Right atrium auricular region (tissue), 2 donors: ENCODE data around the gene KIF18B. TPM values are rescaled to one million over a fixed set of nuclear protein-coding genes. Genes with fewer than 3 reads are reported as not detected.

Source experiments
- DNase-seq: peaks from one replicate; pipeline ENCODE4 v3.0.0-alpha.2; 2019; ENCODE audit warnings: low spot score
- H3K27ac ChIP-seq, 2 donors: fragments of 200-600 bp; sonication (generic); 1 replicate in 1 of 2; 2 replicates in 1 of 2; pipeline ENCODE4 v1.5.1; 2016 to 2019
- H3K27me3 ChIP-seq, 2 donors: fragments of 200-600 bp; sonication (generic); one replicate each; pipeline versions ENCODE4 v1.5.1 to v1.6.0; 2017 to 2019
- H3K36me3 ChIP-seq: fragments of 200-600 bp; sonication (generic); one replicate; pipeline ENCODE4 v1.5.1; 2016
- H3K4me1 ChIP-seq, 2 donors: fragments of 200-600 bp; sonication (generic); one replicate each; pipeline versions ENCODE4 v1.5.1 to v1.6.0; 2017 to 2019
- H3K4me3 ChIP-seq, 2 donors: fragments of 200-600 bp; sonication (generic); 1 replicate in 1 of 2; 2 replicates in 1 of 2; pipeline ENCODE4 v1.5.1; 2017 to 2019; ENCODE audit warnings: mild to moderate bottlenecking in 1 of 2, moderate library complexity in 1 of 2
- H3K9me3 ChIP-seq, 2 donors: fragments of 200-600 bp; sonication (generic); one replicate each; pipeline ENCODE4 v1.5.1; 2019
- total RNA-seq, 2 donors: library from RNA; depleted of rRNA; stranded (reverse); fragments of >200 nt; gene quantifications; one replicate each; pipeline ENCODE4 v1.1.0, GENCODE V29; 2016
- TF ChIP-seq, protein P1 (sequence below), 2 donors: fragments of 200-600 bp; sonication (generic); IDR thresholded peaks; one replicate each; pipeline ENCODE4 v1.5.1; 2019; ENCODE audit warnings: antibody characterized with exemption in 2 of 2

Gene KIF18B
- total RNA-seq, 2 donors from 2014 or later, result 0.12 to 0.44 TPM

DNA sequence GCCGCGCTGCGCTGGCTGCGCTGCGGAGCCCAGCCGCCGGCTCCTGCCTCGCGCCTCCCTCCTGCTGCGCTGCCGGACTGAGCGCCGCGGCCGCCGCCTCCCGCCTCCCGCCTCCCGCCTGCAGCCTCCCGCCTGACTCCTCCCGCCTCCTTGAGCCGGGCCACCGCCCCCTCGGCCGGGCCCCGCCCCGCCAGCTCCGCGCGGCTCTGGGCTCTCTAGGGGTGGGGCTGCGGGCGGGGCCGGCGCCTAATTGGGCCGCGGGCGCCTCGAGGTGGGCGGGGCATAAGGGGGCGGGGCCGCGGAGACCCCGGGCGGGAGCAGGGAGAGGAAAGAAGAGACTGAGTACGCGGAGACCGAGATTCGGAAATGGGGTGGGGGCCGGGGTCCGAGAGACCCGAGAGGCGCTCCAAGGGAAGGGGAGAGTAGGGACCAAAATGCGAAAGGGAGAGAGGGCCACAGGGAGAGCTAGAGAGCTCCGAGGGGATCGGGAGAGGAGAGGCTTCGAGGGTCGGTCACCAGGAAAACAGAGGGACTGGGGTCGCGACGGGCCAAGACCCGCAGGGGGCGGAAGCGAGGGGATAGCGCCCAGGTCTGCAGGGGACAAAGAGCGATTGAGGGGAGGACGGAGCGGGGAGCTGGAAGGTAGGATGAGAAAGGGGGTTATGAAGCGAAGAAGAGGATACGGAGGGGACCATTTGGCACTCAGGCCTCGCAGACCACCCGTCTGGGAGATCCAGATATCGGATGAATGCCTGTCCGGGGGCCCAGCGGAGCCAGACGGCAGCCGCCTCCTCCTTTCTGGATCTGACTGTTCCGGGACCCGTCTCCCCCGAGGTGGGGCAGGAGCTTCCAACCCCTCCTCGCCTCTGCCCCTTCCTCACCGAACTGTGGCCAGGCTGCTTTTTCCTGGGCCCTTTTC is 20.9 kb upstream of the KIF18B start, which contains the start of gene C1QL1:
Gene C1QL1 (minus strand): TSS at position 79 of the 919 bp plus-strand sequence. CDS start 255 bp downstream, outside the sequence.
- no peaks in the 10 kb centered on the region for H3K9me3 ChIP-seq
- TF ChIP-seq, protein P1, sequence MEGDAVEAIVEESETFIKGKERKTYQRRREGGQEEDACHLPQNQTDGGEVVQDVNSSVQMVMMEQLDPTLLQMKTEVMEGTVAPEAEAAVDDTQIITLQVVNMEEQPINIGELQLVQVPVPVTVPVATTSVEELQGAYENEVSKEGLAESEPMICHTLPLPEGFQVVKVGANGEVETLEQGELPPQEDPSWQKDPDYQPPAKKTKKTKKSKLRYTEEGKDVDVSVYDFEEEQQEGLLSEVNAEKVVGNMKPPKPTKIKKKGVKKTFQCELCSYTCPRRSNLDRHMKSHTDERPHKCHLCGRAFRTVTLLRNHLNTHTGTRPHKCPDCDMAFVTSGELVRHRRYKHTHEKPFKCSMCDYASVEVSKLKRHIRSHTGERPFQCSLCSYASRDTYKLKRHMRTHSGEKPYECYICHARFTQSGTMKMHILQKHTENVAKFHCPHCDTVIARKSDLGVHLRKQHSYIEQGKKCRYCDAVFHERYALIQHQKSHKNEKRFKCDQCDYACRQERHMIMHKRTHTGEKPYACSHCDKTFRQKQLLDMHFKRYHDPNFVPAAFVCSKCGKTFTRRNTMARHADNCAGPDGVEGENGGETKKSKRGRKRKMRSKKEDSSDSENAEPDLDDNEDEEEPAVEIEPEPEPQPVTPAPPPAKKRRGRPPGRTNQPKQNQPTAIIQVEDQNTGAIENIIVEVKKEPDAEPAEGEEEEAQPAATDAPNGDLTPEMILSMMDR (IDR thresholded peaks at IDR 0.05), result no peak
- H3K36me3 ChIP-seq, result no peaks in the 10 kb centered on the region
- no peak within 1 kb of the TSS for H3K27ac ChIP-seq
- peak within 1 kb of the TSS; percentile 14 to 52 for H3K4me3 ChIP-seq
- DNase-seq, result peak; percentile 77
- H3K4me1 ChIP-seq, result peaks cover 0 to 41% of the 10 kb centered on the region in 2 donors
- H3K27me3 ChIP-seq, result peaks cover 8 to 22% of the 10 kb centered on the region in 2 donors

DNA sequence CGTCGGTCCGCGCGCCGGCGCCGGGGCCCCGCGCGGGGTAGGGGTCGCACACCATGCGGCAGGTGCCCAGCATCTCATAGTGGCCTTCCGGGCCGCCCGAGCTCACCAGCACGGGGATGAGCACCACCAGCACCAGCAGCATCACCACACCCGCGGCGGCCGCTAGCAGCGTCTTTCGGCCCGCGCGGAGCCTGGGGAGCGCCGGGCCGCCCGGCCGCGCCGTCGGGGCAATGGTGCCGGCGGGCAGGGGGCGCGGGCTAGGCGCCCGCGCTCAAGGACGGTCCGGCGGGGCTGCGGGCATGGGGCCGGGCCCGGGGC is 20.3 kb upstream of the KIF18B start:
- TF ChIP-seq, protein P1 (IDR thresholded peaks at IDR 0.05), result no peak
- H3K4me1 ChIP-seq, result peaks cover 0 to 40% of the 10 kb centered on the region in 2 donors
- DNase-seq, result no peak
- no peaks in the 10 kb centered on the region for H3K9me3 ChIP-seq
- peaks cover 8 to 22% of the 10 kb centered on the region in 2 donors for H3K27me3 ChIP-seq
- no peaks in the 10 kb centered on the region for H3K36me3 ChIP-seq
- H3K4me3 ChIP-seq, result peak overlapping the region in 1 of 2 donors; percentile 28
- no peak overlapping the region for H3K27ac ChIP-seq

DNA sequence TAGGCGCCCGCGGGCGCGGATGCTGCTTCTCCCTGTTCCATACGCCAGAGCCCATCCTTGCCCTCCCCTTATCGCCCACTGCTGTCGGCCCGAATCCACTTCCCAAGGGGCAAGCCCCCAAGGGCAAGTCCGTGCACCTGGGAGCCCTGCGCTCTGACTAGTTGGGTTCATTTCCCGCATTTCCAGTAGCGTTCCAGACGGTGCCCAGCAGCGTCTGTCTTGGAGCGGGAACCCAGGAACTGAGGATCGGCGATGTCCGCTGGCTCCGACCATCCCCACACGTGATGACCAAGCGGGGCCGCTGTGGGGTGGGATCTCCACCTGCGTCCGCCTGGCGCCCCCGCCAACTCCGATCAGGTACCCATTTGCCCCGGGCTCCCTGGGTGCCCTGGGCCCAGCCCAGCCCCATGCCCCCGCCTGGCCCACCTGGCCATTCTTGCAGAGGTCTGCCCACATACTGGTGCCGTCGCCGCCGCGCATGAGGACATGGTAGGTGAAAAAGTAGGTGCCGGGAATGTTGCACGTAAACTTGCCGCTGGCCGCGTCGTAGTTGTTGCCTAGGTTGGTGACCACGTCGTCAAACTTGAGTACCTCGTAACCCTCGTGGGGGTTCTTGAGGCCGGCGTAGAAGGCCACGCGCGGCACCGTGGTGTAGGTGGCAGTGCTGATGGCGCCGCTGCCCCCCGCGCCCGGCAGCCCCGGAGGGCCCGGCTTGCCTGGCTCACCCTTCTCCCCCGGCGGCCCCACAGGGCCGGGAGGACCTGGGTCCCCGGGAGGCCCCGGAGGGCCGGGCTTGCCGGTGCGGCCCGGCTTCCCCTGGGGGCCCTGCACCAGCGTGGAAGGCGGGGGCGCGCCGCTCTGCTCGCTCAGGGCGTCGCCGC is 19.7 kb upstream of the KIF18B start:
- peaks cover 8 to 22% of the 10 kb centered on the region in 2 donors for H3K27me3 ChIP-seq
- TF ChIP-seq, protein P1 (IDR thresholded peaks at IDR 0.05), result no peak
- no peak overlapping the region for H3K27ac ChIP-seq
- H3K36me3 ChIP-seq, result no peaks in the 10 kb centered on the region
- peaks cover 0 to 34% of the 10 kb centered on the region in 2 donors for H3K4me1 ChIP-seq
- DNase-seq, result no peak
- peak overlapping the region in 1 of 2 donors; percentile 28 for H3K4me3 ChIP-seq
- H3K9me3 ChIP-seq, result no peaks in the 10 kb centered on the region

DNA sequence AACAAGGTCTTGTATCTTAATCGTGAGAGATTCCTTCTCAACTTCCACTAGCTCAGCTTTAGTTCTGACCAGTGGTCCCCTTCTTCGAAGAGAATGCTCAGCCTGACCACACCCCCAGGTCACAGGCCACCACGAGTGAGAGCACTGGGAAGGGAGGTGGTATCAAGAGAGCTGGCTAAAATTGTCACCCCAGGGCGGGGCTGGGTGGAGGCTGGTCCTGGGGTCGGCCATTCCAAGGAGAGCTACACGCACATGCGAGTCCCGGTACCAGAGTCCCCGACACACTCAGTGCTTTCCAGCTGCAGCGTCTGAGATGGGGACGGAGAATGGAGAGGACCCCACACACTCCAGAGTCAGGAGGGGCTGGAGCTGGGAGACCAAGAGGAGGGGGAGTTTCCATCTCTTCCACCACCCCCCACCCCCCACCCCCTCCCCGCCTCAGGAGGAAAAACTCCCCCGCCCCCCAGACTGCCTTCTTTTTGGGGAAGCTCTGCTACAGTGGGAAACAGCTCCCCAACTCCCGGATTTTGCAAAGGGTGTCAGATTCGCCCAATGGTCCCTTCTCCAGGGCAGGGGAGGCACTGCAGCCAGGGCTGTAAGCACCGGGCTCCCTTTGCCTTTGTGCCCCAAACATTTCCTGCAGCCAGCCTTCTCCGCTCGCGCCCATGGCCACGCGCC is 18.9 kb upstream of the KIF18B start:
- Histone ChIP-seq H3K27me3 (peaks cover 8 to 22% of the 10 kb centered on the region in 2 donors), H3K27ac (no peak overlapping the region), H3K4me1 (peaks cover 0 to 34% of the 10 kb centered on the region in 2 donors), H3K36me3 (no peaks in the 10 kb centered on the region), H3K4me3 (no peak overlapping the region), H3K9me3 (no peaks in the 10 kb centered on the region)
- TF ChIP-seq, protein P1 (IDR thresholded peaks at IDR 0.05), result no peak
- DNase-seq, result no peak

DNA sequence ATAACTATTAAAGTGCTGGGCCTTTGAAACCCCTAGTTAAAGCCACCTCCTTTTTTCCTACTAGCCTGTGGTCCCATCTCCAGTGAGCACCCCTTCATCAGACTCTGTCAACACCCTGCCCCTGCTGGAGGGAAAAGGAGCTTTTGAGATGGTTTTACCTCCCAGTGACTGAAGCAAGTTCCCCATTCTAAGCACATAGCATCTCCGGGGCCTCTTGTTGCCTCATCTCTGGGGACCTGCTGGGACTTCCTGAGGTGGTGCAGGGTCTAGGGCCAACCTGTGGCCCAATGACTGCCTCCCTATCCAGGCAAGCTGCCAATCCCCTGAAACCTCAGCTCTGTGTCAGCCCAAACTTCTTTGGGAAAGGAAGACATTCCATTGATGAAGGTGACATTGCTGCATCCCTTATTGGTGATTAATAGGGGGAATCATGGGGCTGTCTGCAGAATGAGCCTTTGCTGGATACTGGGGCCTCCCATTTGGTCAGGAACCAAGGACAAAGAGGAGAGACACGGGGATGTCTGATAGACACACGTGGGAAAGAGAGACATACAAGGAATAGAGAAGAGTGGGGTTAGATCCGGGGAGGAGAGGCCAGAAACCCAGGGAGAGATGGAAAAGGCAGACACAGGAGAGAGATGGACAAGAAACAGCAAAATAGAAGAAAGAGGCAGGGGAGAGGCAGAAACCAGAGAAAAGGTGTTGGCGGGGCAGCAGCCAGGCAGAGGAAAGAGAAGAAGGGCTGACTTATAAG is 18.1 kb upstream of the KIF18B start:
- Histone ChIP-seq H3K27ac (no peak overlapping the region), H3K9me3 (no peaks in the 10 kb centered on the region), H3K4me1 (peaks cover 0 to 33% of the 10 kb centered on the region in 2 donors), H3K27me3 (peaks cover 8 to 22% of the 10 kb centered on the region in 2 donors), H3K4me3 (no peak overlapping the region), H3K36me3 (no peaks in the 10 kb centered on the region)
- TF ChIP-seq, protein P1 (IDR thresholded peaks at IDR 0.05), result no peak
- no peak for DNase-seq
